GM19452 (cell line): ENCODE measurements around the gene OPN1LW.
"Not testable (repeated sequence)": the region's sequence is repeated elsewhere in the genome, so short reads cannot be mapped to it uniquely, and the experiment has no call there.

Experiments used
- ATAC-seq: cut with Tn5 transposase; IDR thresholded peaks from one replicate; pipeline ENCODE4 v1.9.1; 2021; ENCODE audit not compliant: unreplicated experiment

OPN1LW gene

DNA sequence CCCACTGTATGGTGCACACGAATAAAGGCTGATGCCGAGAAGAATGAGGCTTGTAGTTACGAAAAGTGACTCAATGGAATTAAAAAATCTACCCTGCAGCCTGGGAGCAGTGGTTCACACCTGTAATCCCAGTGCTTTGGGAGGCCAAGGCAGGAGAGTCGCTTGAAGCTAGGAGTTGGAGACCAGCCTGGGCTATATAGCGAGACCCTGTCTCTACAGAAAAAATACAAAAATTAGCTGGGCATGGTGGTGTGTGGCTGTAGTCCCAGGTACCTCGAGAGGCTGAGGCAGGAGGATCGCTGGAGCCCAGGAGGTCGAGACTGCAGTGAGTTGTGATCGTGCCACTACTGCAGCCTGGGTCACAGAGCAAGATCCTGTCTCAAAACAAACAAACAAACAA lies 11.7 kb upstream of the OPN1LW start:
- ATAC-seq = no peak

DNA sequence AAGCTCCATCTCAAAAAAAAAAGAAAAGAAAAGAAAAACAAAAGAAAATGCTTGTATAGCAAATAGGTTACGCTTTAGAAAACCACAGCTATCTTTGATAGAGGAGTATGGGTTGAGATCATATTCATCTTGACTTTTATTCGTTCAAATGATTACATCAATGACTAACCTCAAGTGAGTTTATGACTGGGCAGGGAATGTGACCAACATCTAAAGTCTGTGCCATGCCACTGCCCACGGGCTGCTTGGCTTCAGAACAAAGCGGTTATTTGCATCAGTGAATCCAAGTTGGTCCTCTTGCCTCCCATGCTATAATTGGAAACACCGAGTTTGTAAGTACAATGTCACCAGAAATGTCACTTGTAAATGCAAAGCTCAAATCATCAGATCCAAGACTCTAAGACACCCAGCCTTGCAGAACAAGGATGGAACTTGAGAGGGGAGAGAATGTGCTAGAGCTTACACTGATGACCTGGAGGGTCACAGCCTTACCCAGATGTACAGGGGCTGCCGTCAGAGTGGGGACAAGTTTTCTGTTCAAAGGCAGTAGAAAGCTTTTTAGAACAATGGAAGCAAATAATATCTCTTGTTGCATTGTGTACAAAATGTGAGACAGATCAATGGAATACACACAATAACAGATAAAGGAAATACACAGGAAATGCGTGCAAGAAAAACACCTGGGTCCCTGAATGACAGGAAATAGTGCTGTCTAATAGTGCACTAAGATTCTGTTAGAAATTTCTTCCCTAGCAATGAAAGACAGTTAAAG lies 8.4 kb upstream of the OPN1LW start:
- no peak for ATAC-seq

DNA sequence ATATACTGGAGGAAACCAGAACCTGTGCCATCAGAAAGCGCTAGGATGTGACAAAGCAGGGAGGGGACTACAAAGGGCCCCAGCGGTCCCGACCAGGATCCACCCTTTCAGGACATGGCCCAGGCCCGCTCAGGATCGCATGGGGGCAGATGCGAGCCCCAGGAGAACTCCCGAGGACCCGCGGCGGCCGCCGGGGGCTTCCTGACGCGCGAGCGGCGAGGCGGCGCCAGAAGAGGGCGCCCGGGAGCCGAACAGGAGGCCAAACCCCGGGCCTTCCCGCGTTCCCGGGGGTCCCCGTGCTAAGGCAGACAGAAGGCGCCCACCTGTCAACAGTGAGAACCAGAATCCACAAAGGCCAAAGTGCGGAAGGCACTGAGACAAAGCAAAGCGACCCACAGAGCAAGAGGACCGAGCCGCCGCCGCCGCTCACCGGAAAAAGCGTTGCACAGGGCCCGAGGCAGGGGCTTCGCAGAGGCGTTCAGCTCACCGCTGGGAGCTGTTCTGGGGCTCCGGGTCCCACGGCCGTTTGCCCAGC lies 7.3 kb upstream of the OPN1LW start:
- ATAC-seq = no peak

DNA sequence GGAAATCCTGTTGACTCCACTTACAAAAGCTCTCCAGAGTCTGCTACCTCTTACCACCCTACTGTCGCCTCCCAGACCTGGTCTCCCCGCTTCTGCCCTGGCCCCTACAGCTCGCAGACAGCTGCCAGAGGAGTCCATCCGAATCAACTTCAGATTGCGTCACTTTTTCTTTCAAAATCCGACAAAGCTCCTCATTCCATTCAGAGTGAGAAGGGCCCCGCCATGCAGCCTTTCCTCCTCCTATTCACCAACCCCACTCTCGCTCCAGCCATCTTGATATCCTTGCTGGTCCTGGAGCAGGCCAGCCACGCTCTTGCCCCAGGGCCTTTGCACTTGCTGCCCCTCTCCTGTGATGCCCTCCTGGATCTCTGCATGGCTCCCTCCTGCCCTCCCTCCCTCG lies 5.2 kb upstream of the OPN1LW start:
- ATAC-seq = no peak

DNA sequence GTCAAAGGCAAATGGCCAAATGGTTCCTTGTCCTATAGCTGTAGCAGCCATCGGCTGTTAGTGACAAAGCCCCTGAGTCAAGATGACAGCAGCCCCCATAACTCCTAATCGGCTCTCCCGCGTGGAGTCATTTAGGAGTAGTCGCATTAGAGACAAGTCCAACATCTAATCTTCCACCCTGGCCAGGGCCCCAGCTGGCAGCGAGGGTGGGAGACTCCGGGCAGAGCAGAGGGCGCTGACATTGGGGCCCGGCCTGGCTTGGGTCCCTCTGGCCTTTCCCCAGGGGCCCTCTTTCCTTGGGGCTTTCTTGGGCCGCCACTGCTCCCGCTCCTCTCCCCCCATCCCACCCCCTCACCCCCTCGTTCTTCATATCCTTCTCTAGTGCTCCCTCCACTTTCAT lies 3.8 kb upstream of the OPN1LW start:
- ATAC-seq = no peak

DNA sequence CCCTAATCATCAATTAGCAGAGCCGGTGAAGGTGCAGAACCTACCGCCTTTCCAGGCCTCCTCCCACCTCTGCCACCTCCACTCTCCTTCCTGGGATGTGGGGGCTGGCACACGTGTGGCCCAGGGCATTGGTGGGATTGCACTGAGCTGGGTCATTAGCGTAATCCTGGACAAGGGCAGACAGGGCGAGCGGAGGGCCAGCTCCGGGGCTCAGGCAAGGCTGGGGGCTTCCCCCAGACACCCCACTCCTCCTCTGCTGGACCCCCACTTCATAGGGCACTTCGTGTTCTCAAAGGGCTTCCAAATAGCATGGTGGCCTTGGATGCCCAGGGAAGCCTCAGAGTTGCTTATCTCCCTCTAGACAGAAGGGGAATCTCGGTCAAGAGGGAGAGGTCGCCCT lies 3.3 kb upstream of the OPN1LW start:
- no peak for ATAC-seq

DNA sequence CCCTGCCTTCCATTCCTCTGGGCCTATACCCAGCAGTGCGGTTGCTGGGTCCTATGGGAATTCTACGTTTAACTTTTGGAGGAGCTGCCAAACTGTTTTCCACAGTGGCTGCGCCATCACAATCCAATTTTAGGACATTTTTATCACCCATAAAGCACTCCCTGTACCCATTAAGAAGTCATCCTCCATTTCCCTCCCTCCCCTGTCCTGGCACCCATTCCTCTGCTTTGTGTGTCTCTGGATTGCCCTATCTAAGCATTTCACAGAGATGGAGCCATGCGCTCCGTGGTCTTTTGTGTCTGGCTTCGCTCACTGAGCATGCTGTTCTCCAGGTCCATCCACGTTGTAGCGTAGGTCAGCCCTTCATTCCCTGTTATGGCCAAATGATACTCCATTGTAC lies 1.7 kb upstream of the OPN1LW start:
- ATAC-seq = no peak

DNA sequence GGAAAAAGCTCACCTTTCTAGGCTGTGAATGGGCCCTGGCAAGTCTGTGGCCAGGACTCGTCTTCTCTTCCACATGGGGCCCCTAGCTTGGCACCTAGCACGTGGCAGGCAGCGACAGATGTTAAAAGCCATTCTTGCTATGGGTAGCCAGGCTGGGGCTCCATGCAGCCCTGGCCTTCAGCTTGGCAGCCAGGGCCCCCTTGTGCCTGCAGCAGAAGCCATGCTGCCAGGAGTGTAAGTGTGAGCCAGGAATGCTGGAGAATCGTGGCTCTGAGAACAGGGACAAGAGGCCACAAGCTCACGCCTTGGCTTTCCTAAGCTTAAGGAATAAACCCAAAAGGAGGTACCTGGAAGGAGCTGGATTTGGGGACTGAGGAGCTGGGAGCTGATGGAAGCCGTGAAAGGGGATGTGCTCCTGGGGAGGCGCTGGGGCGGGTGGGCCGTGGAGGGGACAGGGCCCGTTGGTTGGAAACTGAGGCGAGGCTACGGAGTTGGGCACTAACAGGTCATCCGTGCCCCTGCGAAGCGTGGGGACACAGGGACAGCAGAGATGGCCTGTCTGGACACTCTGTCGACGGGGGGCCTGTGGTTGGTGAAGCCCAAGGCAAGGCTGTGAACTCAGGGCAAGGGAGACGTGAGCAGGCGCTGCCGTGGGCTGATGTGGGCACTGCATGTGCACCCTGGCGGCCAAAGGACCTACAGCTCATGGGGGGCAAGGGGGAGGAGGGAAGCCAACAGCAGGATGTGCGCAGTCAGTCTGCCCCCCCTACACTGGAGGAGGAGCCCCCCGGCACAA lies 895 bp upstream of the OPN1LW start:
- no peak for ATAC-seq

DNA sequence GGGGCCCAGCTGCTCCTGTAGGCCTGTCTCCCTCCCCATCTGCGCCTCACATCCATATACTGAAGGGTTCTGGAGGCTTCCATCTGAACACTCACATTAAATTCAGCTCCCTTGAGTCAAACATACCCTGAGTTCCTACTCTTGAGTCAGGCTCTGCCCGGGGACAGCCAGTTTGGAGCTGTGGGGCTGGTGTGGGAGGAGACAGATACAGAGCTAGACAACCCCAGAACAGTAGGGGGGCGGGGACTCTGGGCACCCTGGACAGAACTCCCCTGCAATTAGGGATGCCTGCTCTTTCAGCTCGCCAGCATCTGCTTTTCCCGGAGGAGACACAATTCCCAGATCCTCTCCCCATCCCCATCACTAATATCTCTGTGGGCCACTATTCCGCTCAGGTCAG lies 7.0 kb downstream of the OPN1LW start:
- ATAC-seq = not testable (repeated sequence)

DNA sequence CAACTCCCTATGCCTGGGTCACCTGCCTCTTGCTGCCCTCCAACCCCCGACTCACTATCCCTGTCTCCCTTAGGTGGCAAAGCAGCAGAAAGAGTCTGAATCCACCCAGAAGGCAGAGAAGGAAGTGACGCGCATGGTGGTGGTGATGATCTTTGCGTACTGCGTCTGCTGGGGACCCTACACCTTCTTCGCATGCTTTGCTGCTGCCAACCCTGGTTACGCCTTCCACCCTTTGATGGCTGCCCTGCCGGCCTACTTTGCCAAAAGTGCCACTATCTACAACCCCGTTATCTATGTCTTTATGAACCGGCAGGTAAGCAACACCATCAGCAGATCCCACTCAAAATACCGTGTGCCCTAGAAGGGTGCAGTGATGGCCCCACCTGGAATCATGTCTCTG lies 12.2 kb downstream of the OPN1LW start:
- ATAC-seq = not testable (repeated sequence)

DNA sequence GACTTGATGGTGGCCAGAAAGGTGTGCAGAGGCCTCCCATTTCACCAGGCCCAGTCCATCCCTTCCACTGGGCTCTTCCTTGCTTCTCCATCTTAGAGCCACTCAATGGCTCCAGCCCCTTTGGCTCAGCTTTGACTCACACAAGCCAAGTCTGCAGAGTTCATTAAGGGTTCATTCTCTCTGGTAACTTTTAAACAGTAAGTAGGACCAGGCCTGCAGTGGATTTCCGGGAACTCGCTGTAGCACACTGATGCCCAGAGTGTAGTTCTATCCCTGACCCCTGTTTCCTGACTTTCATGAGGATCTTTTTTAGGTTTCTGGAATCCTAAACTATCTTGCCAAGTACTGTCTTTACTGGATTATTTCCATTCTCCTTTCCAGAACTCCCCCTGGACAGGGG lies 13.2 kb downstream of the OPN1LW start:
- not testable (repeated sequence) for ATAC-seq

DNA sequence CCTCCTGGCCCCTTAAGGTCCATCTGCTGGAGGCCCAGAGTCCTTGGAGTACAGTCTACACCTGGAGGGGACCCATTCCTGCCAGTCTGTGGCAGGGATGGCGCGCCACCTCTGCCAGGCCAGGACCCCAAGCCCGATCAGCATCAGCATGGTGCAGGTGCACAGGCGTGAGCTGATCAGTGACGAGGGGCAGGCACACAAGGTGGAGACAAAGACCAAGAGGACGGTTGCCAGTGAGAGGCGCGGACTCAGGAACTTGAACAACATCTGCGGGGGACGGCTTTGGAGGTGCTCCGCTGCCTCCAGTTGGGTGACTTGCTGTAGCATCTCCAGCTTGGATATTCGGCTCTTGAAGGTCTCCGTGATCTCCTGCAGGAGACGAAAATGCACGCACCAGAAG lies 15.3 kb downstream of the OPN1LW start:
- ATAC-seq = not testable (repeated sequence)

DNA sequence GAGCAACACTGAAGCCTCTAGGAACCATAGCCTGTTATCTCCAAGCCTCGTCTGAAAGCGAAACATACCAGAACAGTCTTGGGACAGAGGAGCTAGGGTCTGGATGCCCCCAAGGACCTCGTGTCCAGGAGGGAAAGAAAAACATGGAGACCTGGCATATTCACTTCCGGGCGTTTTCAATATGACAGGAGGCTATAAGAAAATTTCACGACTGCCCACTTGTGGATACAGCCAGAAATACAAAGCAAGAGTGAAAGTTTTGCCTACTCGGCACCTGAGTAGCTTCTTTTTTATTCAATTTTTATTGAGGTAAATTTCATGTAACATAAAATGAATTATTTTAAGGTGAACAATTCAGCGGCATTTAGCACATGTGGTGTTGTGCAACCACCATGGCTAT lies 20.9 kb downstream of the OPN1LW start:
- not testable (repeated sequence) for ATAC-seq

DNA sequence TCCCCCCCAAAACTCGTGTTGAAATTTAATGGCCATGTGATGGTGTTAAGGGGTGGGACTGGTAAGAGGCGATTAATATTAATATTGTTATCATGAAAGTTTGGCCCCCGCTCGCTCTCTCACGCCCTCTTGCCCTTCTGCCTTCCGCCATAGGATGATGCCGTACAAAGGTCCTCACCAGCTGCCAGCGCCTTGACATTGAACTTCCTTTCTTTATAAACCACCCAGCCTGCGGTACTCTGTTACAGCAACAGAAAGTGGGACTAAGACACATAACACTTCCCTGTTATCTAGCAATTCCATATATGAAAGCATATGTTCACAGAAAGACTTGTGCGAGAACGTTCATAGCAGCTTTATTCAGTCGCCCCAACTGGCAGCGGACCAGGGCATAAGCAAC lies 24.3 kb downstream of the OPN1LW start:
- ATAC-seq = not testable (repeated sequence)

DNA sequence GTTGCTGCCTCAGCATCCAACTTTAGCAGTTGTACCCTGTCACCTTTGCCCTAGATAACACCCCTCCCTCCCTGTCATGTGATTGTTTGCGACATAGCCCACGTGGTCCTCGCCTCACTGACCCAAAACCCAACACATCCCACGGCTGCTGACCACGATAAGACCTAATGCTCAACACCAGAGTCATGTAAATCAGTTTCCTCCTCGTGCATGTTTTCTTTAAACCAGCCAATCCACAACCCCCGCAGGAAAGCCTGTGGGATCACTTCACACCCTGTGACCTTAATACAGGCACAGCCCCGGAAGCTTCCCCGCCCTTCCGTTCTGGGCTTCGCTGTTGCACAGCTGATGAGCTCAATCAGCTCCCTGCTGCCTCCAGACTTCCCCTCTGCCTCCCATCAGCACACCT lies 28.5 kb downstream of the OPN1LW start:
- ATAC-seq = peak; percentile 84

DNA sequence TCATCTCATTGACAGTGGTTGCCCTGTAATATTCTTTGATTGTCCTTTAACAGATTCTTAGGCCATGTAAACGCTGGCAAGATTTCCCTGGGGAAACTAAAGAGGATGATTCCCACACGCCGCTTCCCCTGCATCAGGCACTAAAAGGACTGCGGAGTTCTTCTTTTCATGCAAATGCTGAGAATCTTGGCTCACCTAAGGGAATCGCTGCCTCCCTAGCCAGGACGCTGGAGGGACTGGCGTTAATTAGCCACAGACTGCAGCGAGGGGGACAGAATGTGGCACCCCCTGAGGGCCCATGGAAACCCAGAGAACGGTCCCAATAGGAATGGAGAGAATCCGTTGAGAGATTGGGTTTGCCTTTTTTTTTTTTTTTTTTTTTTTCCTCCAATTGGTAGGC lies 30.3 kb downstream of the OPN1LW start:
- ATAC-seq = not testable (repeated sequence)

DNA sequence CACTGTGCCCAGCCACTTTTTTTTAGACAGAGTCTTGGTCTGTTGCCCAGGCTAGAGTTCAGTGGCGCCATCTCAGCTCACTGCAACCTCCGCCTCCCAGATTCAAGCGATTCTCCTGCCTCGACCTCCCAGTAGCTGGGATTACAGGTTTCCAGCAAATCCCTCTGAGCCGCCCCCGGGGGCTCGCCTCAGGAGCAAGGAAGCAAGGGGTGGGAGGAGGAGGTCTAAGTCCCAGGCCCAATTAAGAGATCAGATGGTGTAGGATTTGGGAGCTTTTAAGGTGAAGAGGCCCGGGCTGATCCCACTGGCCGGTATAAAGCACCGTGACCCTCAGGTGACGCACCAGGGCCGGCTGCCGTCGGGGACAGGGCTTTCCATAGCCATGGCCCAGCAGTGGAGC lies 38.3 kb downstream of the OPN1LW start, which contains the start of gene OPN1MW:
Gene OPN1MW (plus strand): TSS at position 301 of the 400 bp plus-strand sequence. CDS start 82 bp downstream, at position 383.
- not testable (repeated sequence) for ATAC-seq

DNA sequence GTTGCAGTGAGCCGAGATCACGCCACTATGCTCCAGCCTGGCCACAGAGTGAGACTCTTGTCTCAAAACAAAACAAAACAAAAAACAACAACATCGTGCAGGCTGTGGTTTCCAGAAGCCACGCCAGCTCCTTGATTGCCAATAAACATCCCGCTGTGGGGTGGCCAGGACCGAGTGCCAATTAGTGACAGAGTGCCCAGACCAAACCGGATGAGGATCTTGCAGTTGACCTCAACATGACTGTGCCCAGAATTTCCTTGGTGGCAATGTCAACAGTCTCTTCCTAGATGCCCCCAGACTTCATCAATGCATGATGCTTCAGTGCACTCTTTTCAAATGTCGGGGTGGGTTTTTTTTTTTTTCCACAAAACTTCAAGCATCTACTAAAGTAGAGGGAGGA lies 39.8 kb downstream of the OPN1LW start:
- not testable (repeated sequence) for ATAC-seq

DNA sequence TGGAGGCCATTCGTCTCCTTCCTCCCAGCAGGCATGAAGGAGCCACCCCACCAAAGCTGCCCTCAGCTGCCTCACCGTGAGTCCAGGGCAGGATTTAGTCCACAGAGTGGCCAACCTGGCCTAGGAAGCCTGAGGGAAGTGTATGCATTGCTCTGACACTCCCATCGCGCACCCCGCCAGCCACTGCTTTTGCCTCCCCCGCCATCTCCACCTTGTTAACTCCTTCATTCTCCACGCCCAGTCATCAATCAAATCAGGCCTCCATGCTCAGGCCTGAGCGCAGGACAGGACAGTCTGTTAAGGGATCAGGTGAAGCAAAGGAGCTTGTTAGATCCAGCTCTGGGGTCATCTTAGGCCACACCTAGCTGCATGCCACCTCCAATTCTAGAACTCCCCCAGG lies 48.8 kb downstream of the OPN1LW start:
- ATAC-seq = not testable (repeated sequence)

DNA sequence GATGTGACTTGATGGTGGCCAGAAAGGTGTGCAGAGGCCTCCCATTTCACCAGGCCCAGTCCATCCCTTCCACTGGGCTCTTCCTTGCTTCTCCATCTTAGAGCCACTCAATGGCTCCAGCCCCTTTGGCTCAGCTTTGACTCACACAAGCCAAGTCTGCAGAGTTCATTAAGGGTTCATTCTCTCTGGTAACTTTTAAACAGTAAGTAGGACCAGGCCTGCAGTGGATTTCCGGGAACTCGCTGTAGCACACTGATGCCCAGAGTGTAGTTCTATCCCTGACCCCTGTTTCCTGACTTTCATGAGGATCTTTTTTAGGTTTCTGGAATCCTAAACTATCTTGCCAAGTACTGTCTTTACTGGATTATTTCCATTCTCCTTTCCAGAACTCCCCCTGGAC lies 50.3 kb downstream of the OPN1LW start:
- not testable (repeated sequence) for ATAC-seq

DNA sequence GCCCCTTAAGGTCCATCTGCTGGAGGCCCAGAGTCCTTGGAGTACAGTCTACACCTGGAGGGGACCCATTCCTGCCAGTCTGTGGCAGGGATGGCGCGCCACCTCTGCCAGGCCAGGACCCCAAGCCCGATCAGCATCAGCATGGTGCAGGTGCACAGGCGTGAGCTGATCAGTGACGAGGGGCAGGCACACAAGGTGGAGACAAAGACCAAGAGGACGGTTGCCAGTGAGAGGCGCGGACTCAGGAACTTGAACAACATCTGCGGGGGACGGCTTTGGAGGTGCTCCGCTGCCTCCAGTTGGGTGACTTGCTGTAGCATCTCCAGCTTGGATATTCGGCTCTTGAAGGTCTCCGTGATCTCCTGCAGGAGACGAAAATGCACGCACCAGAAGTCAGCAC lies 52.4 kb downstream of the OPN1LW start:
- not testable (repeated sequence) for ATAC-seq
